ENCODE results near the gene C20orf96.
A peak's percentile ranks its signal among the peaks of the same experiment; 100 is the strongest.
"Not testable (repeated sequence)": the region's sequence is repeated elsewhere in the genome, so short reads cannot be mapped to it uniquely, and the experiment has no call there.

C20orf96 gene, protein sequence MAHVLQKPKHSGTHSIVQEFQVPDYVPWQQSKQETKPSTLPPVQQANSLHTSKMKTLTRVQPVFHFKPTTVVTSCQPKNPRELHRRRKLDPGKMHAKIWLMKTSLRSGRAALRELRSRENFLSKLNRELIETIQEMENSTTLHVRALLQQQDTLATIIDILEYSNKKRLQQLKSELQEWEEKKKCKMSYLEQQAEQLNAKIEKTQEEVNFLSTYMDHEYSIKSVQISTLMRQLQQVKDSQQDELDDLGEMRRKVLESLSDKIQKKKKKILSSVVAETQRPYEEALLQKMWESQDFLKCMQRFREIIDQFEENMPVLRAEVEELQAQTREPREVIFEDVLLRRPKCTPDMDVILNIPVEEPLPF

DNA sequence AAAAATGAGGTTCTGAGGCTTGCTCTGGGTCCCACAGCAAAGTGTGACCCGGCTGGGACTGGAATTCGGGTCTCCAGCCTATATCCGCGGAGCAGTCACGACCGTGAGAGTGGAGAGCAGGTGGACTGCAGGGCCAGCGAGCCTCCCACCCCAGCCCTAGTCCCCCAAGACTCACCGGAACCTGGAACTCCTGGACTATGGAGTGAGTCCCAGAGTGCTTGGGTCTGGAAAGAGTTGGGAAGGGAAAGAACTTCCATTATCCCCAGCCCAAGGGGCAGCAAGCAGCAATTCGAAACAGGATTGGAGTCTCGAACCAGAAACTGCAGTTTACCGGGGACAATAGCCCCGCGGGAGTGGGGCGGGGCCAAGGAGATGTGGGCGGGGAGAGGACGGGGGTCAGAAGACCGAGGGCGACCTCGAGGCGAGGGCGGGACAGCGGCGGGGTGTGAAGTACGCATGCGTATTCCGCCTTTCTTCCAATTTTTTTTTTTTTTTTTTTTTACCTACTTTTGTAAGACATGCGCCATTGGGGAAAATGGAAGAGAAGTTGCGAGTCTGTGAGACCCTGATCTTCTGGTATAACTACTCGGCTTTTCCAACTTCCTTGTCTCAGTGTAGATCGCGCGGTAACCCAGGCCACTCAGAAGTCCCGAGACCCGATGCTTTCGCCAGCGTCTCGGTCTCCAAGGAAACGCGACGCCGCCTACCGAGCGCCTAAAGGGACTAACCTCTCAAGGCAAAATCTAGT lies at the start of gene C20orf96:
C20orf96 (minus strand) TSS at position 667 of the 748 bp plus-strand sequence; CDS start at position 527, 140 bp downstream.
- DNase-seq (ENCODE audit: low spot score): peak; percentile 95

- not testable (repeated sequence) for DNase-seq (ENCODE audit: low spot score)
These were observed 45.5 kb upstream of the C20orf96 start for GRCh38 chr20:336040-336439.

- no peak for DNase-seq (ENCODE audit: low spot score)
These were observed 44.0 kb upstream of the C20orf96 start for GRCh38 chr20:334578-334977.

- DNase-seq (ENCODE audit: low spot score): peak; percentile 75
These were observed 39.9 kb upstream of the C20orf96 start for GRCh38 chr20:330233-331149.

- DNase-seq (ENCODE audit: low spot score): no peak
These were observed 39.3 kb upstream of the C20orf96 start for GRCh38 chr20:329851-330232.

- no peak for DNase-seq (ENCODE audit: low spot score)
These were observed 38.6 kb upstream of the C20orf96 start for GRCh38 chr20:328975-329695.

- DNase-seq (ENCODE audit: low spot score): no peak
These were observed 37.8 kb upstream of the C20orf96 start for GRCh38 chr20:328027-328974.

DNA sequence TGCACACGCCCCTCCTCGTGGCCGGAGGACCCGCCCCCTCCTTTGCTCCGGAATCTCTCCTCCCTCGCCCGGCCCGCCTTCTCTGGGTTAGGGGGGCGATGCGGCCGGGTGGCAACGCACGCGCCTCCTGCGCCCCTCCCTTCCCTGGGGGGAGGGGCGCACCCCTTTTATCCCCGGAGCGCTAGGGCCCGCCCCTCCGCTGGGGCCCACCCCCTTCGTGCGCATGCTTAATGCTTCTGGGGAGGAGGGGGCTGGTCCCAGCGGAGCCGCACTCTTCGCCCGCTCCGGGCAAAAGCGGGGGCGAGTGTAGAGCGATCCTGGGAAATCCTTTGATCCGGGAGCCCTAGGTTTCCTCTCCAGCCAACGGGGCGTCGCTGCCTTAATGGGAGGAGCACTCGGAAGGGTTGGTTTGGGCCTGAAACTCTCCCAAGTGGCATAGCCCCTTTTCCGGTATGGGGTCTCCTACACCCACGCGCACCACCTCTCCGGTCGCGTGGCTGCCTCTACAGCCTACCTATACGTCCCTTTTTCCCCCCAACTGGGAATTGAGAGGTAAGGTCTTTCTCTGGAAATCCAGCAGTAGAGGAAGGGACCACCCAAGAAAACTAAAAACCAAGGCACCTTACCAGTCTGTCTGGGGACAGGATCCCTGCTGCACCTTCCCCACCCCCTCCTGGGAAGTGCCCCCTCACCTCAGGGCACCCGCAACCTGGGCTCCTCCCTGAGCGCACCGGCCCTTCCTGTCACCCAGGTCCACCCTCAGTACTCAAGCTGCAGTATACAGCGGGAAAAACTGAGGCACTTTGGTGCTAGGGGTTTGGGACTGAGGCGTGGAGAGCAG lies 36.9 kb upstream of the C20orf96 start:
- peak; percentile 92 for DNase-seq (ENCODE audit: low spot score)

GRCh38 chr20:326645-327185 lies 36.2 kb upstream of the C20orf96 start:
- DNase-seq (ENCODE audit: low spot score): peak; percentile 30

DNA sequence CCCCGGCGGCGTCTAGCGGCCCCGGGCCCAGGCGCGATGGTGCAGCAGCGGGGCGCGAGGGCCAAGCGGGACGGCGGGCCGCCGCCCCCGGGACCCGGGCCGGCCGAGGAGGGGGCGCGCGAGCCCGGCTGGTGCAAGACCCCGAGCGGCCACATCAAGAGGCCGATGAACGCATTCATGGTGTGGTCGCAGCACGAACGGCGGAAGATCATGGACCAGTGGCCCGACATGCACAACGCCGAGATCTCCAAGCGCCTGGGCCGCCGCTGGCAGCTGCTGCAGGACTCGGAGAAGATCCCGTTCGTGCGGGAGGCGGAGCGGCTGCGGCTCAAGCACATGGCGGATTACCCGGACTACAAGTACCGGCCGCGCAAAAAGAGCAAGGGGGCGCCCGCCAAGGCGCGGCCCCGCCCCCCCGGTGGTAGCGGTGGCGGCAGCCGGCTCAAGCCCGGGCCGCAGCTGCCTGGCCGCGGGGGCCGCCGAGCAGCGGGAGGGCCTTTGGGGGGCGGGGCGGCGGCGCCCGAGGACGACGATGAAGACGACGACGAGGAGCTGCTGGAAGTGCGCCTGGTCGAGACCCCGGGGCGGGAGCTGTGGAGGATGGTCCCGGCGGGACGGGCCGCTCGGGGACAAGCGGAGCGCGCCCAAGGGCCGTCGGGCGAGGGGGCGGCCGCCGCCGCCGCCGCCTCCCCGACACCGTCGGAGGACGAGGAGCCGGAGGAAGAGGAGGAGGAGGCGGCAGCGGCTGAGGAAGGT lies 35.5 kb upstream of the C20orf96 start:
- DNase-seq (ENCODE audit: low spot score): peak; percentile 29

DNA sequence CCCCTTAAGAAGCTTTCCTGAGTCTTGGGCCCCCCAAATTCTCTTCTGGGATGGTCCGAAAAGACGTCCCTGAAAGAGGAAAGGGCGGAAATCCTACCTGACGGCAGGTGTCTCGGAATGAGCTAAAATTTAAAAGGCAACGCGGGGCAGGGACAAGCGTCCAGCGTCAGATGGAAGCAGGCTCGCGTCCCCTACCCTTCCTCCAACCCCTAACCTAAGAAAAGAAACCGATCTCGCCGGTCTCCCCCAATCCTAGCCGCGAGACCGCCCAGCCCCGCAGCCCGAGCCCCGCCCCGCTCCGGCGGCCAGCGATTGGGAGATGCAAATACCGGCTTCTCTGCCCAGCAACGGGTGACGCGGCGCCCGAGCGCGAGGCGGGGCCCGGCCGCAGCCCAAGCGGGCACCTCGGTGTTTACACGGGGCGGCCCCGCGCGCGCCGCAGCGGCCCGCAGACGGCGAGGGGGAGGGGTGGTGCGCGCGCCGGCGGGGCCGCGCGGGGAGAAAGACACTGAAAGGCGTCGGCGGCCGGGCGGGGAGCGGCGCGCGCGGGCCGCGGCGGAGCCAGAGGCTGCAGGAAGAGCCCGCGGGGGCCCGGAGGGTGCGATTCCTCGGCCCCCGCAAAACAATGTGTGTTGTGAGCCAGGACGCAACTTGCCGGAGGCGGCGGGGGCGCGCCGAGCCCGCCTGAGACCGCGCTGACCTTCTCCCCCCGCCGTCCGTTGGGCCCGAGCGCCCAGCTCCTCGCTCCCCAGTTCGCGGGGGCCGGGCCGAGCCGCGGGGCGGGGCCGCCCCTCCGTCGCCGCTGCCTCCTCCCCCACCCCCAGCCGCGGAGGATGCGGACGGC lies 34.7 kb upstream of the C20orf96 start, which contains the start of gene SOX12:
SOX12 (plus strand) TSS at position 508 of the 844 bp plus-strand sequence. CDS start 373 bp downstream, outside the sequence.
- DNase-seq (ENCODE audit: low spot score): peak; percentile 94

DNA sequence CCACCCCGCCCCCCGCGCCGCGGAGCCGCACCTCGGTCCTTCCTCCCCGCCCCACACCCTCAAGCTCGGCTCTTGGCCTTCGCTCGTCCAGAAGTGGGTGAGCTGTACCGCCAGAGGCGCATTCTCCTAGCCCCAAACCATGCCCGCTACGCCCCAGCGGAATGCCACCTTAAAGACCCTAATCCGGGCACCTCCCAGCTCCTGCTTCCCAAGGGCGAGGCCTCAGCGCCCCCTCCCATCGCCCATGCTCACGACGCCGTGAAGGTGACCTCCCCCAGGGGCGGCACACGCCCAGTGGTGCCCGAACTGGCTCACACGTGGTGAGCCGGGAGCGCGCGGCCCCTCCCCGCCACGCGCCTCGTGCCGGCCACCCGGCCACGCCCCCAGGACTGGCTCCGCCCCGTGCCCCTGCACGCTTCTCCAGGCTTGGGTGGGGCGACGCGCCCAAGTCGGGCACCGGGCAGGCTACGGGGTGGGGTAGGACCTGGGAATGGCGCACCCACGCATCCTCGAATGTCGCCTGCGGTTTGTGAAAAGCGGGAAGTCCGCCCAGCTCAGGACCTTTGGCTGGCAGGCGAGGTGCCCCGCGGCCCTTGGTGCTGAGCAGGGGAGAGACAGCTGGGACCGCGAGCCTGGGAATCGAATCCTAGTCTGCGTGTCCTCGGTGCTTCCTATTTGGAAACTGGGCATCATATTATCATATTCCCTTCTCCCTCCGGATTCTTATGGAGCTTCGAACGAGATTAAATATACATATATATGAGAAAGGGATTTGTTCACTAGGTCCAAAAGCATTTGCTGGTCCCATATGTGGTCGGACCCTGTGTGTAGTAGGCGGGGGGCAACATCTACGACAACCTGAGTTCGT lies 33.9 kb upstream of the C20orf96 start:
- peak; percentile 90 for DNase-seq (ENCODE audit: low spot score)

GRCh38 chr20:316316-317068 lies 25.9 kb upstream of the C20orf96 start:
- no peak for DNase-seq (ENCODE audit: low spot score)

GRCh38 chr20:313948-314347 lies 23.4 kb upstream of the C20orf96 start:
- DNase-seq (ENCODE audit: low spot score): no peak

GRCh38 chr20:313402-313801 lies 22.9 kb upstream of the C20orf96 start:
- no peak for DNase-seq (ENCODE audit: low spot score)

- no peak for DNase-seq (ENCODE audit: low spot score)
These were observed 22.3 kb upstream of the C20orf96 start for GRCh38 chr20:312866-313265.
